Panc1 (cell line): Measurements from ENCODE around the gene PBX1. TPM values are rescaled to one million over a fixed set of nuclear protein-coding genes. Genes with fewer than 3 reads are reported as not detected.

Experiments
- ATAC-seq: fragments of 200-7000 bp; cut with Tn5 transposase; 2 replicates; pipeline ENCODE4 v1.9.1; 2020; ENCODE audit warnings: mild to moderate bottlenecking, moderate library complexity
- BruUV-seq: library from RNA; stranded (reverse); fragments of 400-500 nt; replicated peaks from 2 replicates; lab custom pipeline; 2021; lab: Mats Ljungman, UMichigan
- CTCF ChIA-PET: fragments of 300-600 bp; sonication (Branson Sonifier 250); formaldehyde crosslinking; loops from one replicate; lab custom pipeline; 2022; ENCODE audit warnings: antibody characterized with exemption; lab: Charles Lee
- POLR2A ChIA-PET: fragments of 300-600 bp; sonication (Branson Sonifier 250); formaldehyde crosslinking; loops from one replicate; lab custom pipeline; 2022; ENCODE audit warnings: antibody characterized with exemption; lab: Charles Lee
- DNase-seq: peaks from one replicate; pipeline ENCODE4 v3.0.0-alpha.2; 2010; ENCODE audit warnings: low read depth, low spot score
- H3K27ac ChIP-seq: 2 replicates; pipeline ENCODE4 v1.5.1; 2011; ENCODE audit warnings: mild to moderate bottlenecking, low read length, inconsistent platforms
- H3K27me3 ChIP-seq: fragments of 200-500 bp; sonication (Bioruptor generic); 2 replicates; pipeline ENCODE4 v1.6.0; 2014; ENCODE audit warnings: low read length, inconsistent platforms; ENCODE audit not compliant: control insufficient read depth, insufficient read depth
- H3K36me3 ChIP-seq: fragments of 200-500 bp; sonication (Bioruptor generic); 2 replicates; pipeline ENCODE4 v1.5.1; 2014; ENCODE audit warnings: inconsistent platforms, mild to moderate bottlenecking, low read length, moderate library complexity; ENCODE audit not compliant: control insufficient read depth, insufficient read depth
- H3K4me1 ChIP-seq: 2 replicates; pipeline ENCODE4 v1.5.1; 2011; ENCODE audit warnings: inconsistent platforms, mild to moderate bottlenecking, low read length, moderate library complexity; ENCODE audit not compliant: control insufficient read depth, insufficient read depth
- H3K4me3 ChIP-seq, 2 experiments: 2 replicates each; pipeline ENCODE4 v1.5.1; 2011 to 2012; ENCODE audit warnings: low read depth in 2 of 2, low read length in 2 of 2, mild to moderate bottlenecking in 2 of 2, inconsistent platforms in 1 of 2, moderate library complexity in 1 of 2
- H3K9me3 ChIP-seq: fragments of 200-500 bp; sonication (Bioruptor generic); 2 replicates; pipeline ENCODE4 v1.5.1; 2014; ENCODE audit warnings: low read depth, mild to moderate bottlenecking, inconsistent platforms, low read length, moderate library complexity; ENCODE audit not compliant: control insufficient read depth, insufficient read depth
- CTCF ChIP-seq: fragments of 450-650 bp; IDR thresholded peaks from 2 replicates; pipeline ENCODE4 v1.5.1; 2017; ENCODE audit warnings: mild to moderate bottlenecking
- POLR2AphosphoS5 ChIP-seq: IDR thresholded peaks from 2 replicates; pipeline ENCODE4 v1.6.1; 2012; ENCODE audit warnings: mild to moderate bottlenecking, low read depth, low read length, moderate library complexity
- SIN3A ChIP-seq: IDR thresholded peaks from 2 replicates; pipeline ENCODE4 v1.6.1; 2012; ENCODE audit warnings: low read depth, mild to moderate bottlenecking, low read length, moderate library complexity, borderline replicate concordance; ENCODE audit not compliant: insufficient read depth
- TCF7L2 ChIP-seq: IDR thresholded peaks from 2 replicates; pipeline ENCODE4 v1.6.1; 2011; ENCODE audit warnings: mild to moderate bottlenecking, low read depth, low read length, inconsistent platforms
- in situ Hi-C: cut with HindIII; loops from 2 replicates; pipeline ENCODE4 v1.10.0; 2016; ENCODE audit warnings: low sequenced_read_pairs, low pct_unique_long_range_greater_than_20kb
- intact Hi-C: fragments of 100-400 bp; cut with micrococcal nuclease; formaldehyde crosslinking; loops from one replicate; pipeline ENCODE4 v1.10.0; 2022; ENCODE audit not compliant: unreplicated experiment
- total RNA-seq: library from RNA; stranded (reverse); gene quantifications from one replicate; pipeline ENCODE4 v1.2.1, GENCODE V29; 2021; ENCODE audit not compliant: unreplicated experiment
- TF ChIP-seq, protein P1 (sequence below), 2 experiments: IDR thresholded peaks; 2 replicates each; pipeline ENCODE4 v1.6.1; 2011 to 2012; ENCODE audit warnings: low read depth in 2 of 2, control low read depth in 1 of 2, low read length in 1 of 2, mild to moderate bottlenecking in 1 of 2, moderate library complexity in 1 of 2; ENCODE audit not compliant: insufficient read depth in 1 of 2

PBX1 gene
- total RNA-seq, 1 experiment from 2014 or later: 2.0 TPM

DNA sequence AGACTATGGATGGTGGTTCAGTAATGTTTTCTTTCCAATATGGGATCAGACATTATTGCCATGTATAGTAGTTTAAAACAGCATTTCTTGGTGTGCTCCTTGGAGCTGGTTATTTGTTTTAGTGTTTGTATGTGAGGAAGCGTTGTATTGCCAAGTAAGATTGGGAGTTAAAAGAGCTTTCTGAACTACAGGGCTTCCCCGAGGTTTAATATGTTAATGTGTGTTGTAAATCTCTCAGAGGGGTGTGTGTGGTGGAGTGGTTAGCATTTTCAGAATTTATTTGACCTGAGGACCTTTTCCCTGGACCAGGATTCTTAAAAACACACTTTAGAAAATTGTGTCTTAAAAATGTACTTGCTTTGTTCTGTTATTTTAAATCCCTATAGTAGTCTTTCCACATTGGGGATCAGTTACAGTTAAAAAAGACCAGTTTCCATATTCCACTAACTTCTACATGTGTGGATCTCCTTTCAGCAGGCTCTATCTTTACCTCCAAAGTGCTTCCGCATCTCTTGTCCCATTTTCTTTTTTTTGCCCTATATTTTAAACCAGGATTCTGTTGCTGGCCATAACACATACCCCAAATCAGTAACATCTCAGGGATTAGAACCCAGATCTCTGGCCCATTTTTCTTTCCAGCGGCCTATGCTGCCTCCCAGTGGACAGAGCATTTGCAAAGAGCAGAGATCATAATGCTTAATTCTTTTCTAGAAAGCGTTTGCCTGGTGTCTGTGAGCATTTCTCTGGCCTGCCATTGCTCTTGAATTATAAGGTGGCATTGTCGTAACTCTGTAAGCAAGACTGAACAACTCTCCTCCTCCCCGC lies 58.6 kb downstream of the PBX1 start:
- Histone ChIP-seq H3K27me3 (no peaks in the 10 kb centered on the region), H3K4me3 (no peak overlapping the region), H3K4me1 (no peaks in the 10 kb centered on the region), H3K27ac (no peak overlapping the region), H3K36me3 (no peaks in the 10 kb centered on the region), H3K9me3 (no peaks in the 10 kb centered on the region)
- intact Hi-C loops: loop anchor here (10.0 kb wide), 2 partner anchors 1083 to 1203 kb away; no protein-coding TSS in a partner anchor
- CTCF ChIA-PET: no interaction called here
- POLR2A ChIA-PET: no interaction called here
- DNase-seq: peak; percentile 7
- in situ Hi-C loops: no loop called here
- no TSS peak for BruUV-seq
- ATAC-seq: no peak
- TF ChIP-seq CTCF: peak; percentile 73
- TF ChIP-seq POLR2AphosphoS5: no peak

GRCh38 chr1:164618202-164618564 lies 59.2 kb downstream of the PBX1 start:
- Histone ChIP-seq H3K4me3 (no peak overlapping the region), H3K4me1 (no peaks in the 10 kb centered on the region), H3K9me3 (no peaks in the 10 kb centered on the region), H3K27ac (no peak overlapping the region), H3K27me3 (no peaks in the 10 kb centered on the region), H3K36me3 (no peaks in the 10 kb centered on the region)
- CTCF ChIA-PET: no interaction called here
- no peak for ATAC-seq
- intact Hi-C loops: loop anchor here (10.0 kb wide), 2 partner anchors 1083 to 1203 kb away; no protein-coding TSS in a partner anchor
- no TSS peak for BruUV-seq
- no peak for DNase-seq
- POLR2A ChIA-PET: no interaction called here
- in situ Hi-C loops: no loop called here
- TF ChIP-seq TCF7L2 (no peak), CTCF (peak; percentile 13), SIN3A (no peak), POLR2AphosphoS5 (no peak)
- TF ChIP-seq, protein P1, sequence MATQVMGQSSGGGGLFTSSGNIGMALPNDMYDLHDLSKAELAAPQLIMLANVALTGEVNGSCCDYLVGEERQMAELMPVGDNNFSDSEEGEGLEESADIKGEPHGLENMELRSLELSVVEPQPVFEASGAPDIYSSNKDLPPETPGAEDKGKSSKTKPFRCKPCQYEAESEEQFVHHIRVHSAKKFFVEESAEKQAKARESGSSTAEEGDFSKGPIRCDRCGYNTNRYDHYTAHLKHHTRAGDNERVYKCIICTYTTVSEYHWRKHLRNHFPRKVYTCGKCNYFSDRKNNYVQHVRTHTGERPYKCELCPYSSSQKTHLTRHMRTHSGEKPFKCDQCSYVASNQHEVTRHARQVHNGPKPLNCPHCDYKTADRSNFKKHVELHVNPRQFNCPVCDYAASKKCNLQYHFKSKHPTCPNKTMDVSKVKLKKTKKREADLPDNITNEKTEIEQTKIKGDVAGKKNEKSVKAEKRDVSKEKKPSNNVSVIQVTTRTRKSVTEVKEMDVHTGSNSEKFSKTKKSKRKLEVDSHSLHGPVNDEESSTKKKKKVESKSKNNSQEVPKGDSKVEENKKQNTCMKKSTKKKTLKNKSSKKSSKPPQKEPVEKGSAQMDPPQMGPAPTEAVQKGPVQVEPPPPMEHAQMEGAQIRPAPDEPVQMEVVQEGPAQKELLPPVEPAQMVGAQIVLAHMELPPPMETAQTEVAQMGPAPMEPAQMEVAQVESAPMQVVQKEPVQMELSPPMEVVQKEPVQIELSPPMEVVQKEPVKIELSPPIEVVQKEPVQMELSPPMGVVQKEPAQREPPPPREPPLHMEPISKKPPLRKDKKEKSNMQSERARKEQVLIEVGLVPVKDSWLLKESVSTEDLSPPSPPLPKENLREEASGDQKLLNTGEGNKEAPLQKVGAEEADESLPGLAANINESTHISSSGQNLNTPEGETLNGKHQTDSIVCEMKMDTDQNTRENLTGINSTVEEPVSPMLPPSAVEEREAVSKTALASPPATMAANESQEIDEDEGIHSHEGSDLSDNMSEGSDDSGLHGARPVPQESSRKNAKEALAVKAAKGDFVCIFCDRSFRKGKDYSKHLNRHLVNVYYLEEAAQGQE (IDR thresholded peaks at IDR 0.05; ENCODE audit: insufficient read depth in 1 of 2, low read depth in 2 of 2, low read length in 1 of 2): no peak
